IPS DF 6.9 (cell line): Measurements from ENCODE around the gene COL9A3.

Source experiments
- DNase-seq: peaks from one replicate; pipeline ENCODE4 v3.0.0-alpha.2; 2013; ENCODE audit warnings: low read depth, low spot score
- H3K27ac ChIP-seq: one replicate; pipeline ENCODE4 v1.5.1; 2013; ENCODE audit warnings: low read length, control low read depth
- H3K27me3 ChIP-seq: 2 replicates; pipeline ENCODE4 v1.6.1; 2013; ENCODE audit warnings: mild to moderate bottlenecking, low read length; ENCODE audit not compliant: control insufficient read depth, insufficient read depth
- H3K36me3 ChIP-seq: 2 replicates; pipeline ENCODE4 v1.6.1; 2013; ENCODE audit warnings: low read length; ENCODE audit not compliant: control insufficient read depth, insufficient read depth
- H3K4me1 ChIP-seq: 2 replicates; pipeline ENCODE4 v1.6.1; 2013; ENCODE audit warnings: low read length; ENCODE audit not compliant: control insufficient read depth, insufficient read depth
- H3K4me3 ChIP-seq: 2 replicates; pipeline ENCODE4 v1.5.1; 2013; ENCODE audit warnings: mild to moderate bottlenecking, low read length
- H3K9me3 ChIP-seq: 2 replicates; pipeline ENCODE4 v1.6.1; 2013; ENCODE audit warnings: low read length, inconsistent platforms; ENCODE audit not compliant: control insufficient read depth, insufficient read depth
- WGBS: extraction: QIAGEN DNeasy Blood & Tissue Kit; methylation state at CpG from one replicate; pipeline ENCODE4 v1.1.7; 2013; ENCODE audit warnings: mixed read lengths, missing lambda C conversion rate; ENCODE audit not compliant: insufficient read length, insufficient coverage; 5-methylcytosine and 5-hydroxymethylcytosine counted together

COL9A3 gene

GRCh38 chr20:62831854-62832211, 15.0 kb downstream of the COL9A3 start:
- Histone ChIP-seq H3K27ac (no peak overlapping the region), H3K4me3 (no peak overlapping the region), H3K36me3 (peaks cover 31% of the 10 kb centered on the region), H3K27me3 (no peaks in the 10 kb centered on the region), H3K4me1 (peaks cover 2% of the 10 kb centered on the region; the same call in 1 of the 2 replicates), H3K9me3 (no peaks in the 10 kb centered on the region)
- WGBS = no CpG with 5 or more reads among the region's 10 CpGs
- DNase-seq = no peak

GRCh38 chr20:62832212-62832922, 15.5 kb downstream of the COL9A3 start:
- Histone ChIP-seq H3K9me3 (no peaks in the 10 kb centered on the region), H3K36me3 (peaks cover 31% of the 10 kb centered on the region), H3K4me3 (no peak overlapping the region), H3K4me1 (peaks cover 2% of the 10 kb centered on the region; the same call in 1 of the 2 replicates), H3K27ac (no peak overlapping the region), H3K27me3 (no peaks in the 10 kb centered on the region)
- no CpG with 5 or more reads among the region's 22 CpGs for WGBS
- DNase-seq = no peak

- Histone ChIP-seq H3K4me1 (peaks cover 2% of the 10 kb centered on the region; the same call in 1 of the 2 replicates), H3K4me3 (no peak overlapping the region), H3K36me3 (peaks cover 25% of the 10 kb centered on the region), H3K9me3 (no peaks in the 10 kb centered on the region), H3K27ac (no peak overlapping the region), H3K27me3 (no peaks in the 10 kb centered on the region)
- WGBS = no CpG with 5 or more reads among the region's 14 CpGs
- no peak for DNase-seq
These were observed 16.1 kb downstream of the COL9A3 start for GRCh38 chr20:62832951-62833391.

GRCh38 chr20:62834967-62835730, 18.3 kb downstream of the COL9A3 start:
- WGBS = no CpG with 5 or more reads among the region's 24 CpGs
- H3K9me3 ChIP-seq = no peaks in the 10 kb centered on the region
- H3K4me1 ChIP-seq = peaks cover 2% of the 10 kb centered on the region; the same call in 1 of the 2 replicates
- H3K4me3 ChIP-seq = no peak overlapping the region; the same call in 1 of the 2 replicates
- H3K27ac ChIP-seq = no peak overlapping the region
- no peak for DNase-seq
- peaks cover 18% of the 10 kb centered on the region for H3K36me3 ChIP-seq
- no peaks in the 10 kb centered on the region for H3K27me3 ChIP-seq

- peaks cover 13% of the 10 kb centered on the region for H3K36me3 ChIP-seq
- no peaks in the 10 kb centered on the region for H3K9me3 ChIP-seq
- WGBS = no CpG with 5 or more reads among the region's 52 CpGs
- no peaks in the 10 kb centered on the region for H3K27me3 ChIP-seq
- H3K27ac ChIP-seq = no peak overlapping the region
- peaks cover 2% of the 10 kb centered on the region; the same call in 1 of the 2 replicates for H3K4me1 ChIP-seq
- no peak overlapping the region for H3K4me3 ChIP-seq
- no peak for DNase-seq
These were observed 19.3 kb downstream of the COL9A3 start for GRCh38 chr20:62835931-62836861.

- Histone ChIP-seq H3K27me3 (no peaks in the 10 kb centered on the region), H3K36me3 (peaks cover 12% of the 10 kb centered on the region), H3K4me3 (no peak overlapping the region), H3K9me3 (no peaks in the 10 kb centered on the region), H3K4me1 (peaks cover 2% of the 10 kb centered on the region; the same call in 1 of the 2 replicates), H3K27ac (no peak overlapping the region)
- DNase-seq = no peak
- no CpG with 5 or more reads among the region's 19 CpGs for WGBS
These were observed 20.2 kb downstream of the COL9A3 start for GRCh38 chr20:62836967-62837490.

- Histone ChIP-seq H3K27ac (no peak overlapping the region), H3K27me3 (no peaks in the 10 kb centered on the region), H3K36me3 (peaks cover 12% of the 10 kb centered on the region), H3K9me3 (no peaks in the 10 kb centered on the region), H3K4me1 (peaks cover 2% of the 10 kb centered on the region; the same call in 1 of the 2 replicates), H3K4me3 (no peak overlapping the region)
- no peak for DNase-seq
- no CpG with 5 or more reads among the region's 8 CpGs for WGBS
These were observed 20.9 kb downstream of the COL9A3 start for GRCh38 chr20:62837790-62838127.

- no CpG with 5 or more reads among the region's 27 CpGs for WGBS
- H3K9me3 ChIP-seq = no peaks in the 10 kb centered on the region
- no peak overlapping the region for H3K4me3 ChIP-seq
- no peak overlapping the region for H3K27ac ChIP-seq
- peaks cover 9% of the 10 kb centered on the region for H3K36me3 ChIP-seq
- no peak for DNase-seq
- H3K4me1 ChIP-seq = no peaks in the 10 kb centered on the region
- H3K27me3 ChIP-seq = no peaks in the 10 kb centered on the region
These were observed 21.5 kb downstream of the COL9A3 start for GRCh38 chr20:62838128-62838891.

GRCh38 chr20:62839261-62839660, 22.4 kb downstream of the COL9A3 start:
- Histone ChIP-seq H3K9me3 (no peaks in the 10 kb centered on the region), H3K4me3 (no peak overlapping the region), H3K27ac (no peak overlapping the region), H3K36me3 (peaks cover 9% of the 10 kb centered on the region), H3K27me3 (no peaks in the 10 kb centered on the region), H3K4me1 (no peaks in the 10 kb centered on the region)
- no CpG with 5 or more reads among the region's 8 CpGs for WGBS
- DNase-seq = no peak
